SK-N-MC (cell line): ENCODE results near the gene CNTN6.

Experiments used
- DNase-seq: peaks from one replicate; pipeline ENCODE4 v3.0.0-alpha.2; 2011; ENCODE audit warnings: low read depth, low spot score
- H3K27ac ChIP-seq: fragments of 200-600 bp; sonication (generic); 2 replicates; pipeline ENCODE4 v1.5.1; 2016; ENCODE audit warnings: mixed run types
- H3K36me3 ChIP-seq: fragments of 200-600 bp; sonication (generic); 2 replicates; pipeline ENCODE4 v1.6.1; 2017; ENCODE audit warnings: antibody characterized with exemption, low read length, mixed read lengths; ENCODE audit not compliant: insufficient read depth
- H3K4me3 ChIP-seq: fragments of 200-600 bp; sonication (generic); 2 replicates; pipeline ENCODE4 v1.5.1; 2016
- H3K9ac ChIP-seq: fragments of 200-600 bp; sonication (generic); 2 replicates; pipeline ENCODE4 v1.8.0; 2017; ENCODE audit warnings: mixed run types, mixed read lengths; ENCODE audit not compliant: insufficient read length
- H3K9me3 ChIP-seq: fragments of 200-600 bp; sonication (generic); 2 replicates; pipeline ENCODE4 v1.6.1; 2017; ENCODE audit warnings: low read depth, mild to moderate bottlenecking, antibody characterized with exemption, low read length, moderate library complexity, mixed read lengths
- EZH2 ChIP-seq: fragments of 200-600 bp; sonication (generic); IDR thresholded peaks from one replicate; pipeline ENCODE4 v1.6.1; 2017; ENCODE audit warnings: antibody characterized with exemption
- FOXP2 ChIP-seq: optimal IDR thresholded peaks from 2 replicates; pipeline ENCODE3; 2011; ENCODE audit warnings: mild to moderate bottlenecking, moderate library complexity; ENCODE audit not compliant: insufficient read depth; ENCODE audit errors: extremely low read length, control extremely low read depth
- POLR2AphosphoS5 ChIP-seq: IDR thresholded peaks from 2 replicates; pipeline ENCODE4 v1.6.1; 2012; ENCODE audit warnings: mild to moderate bottlenecking, low read depth, low read length, borderline replicate concordance

Gene CNTN6

DNA sequence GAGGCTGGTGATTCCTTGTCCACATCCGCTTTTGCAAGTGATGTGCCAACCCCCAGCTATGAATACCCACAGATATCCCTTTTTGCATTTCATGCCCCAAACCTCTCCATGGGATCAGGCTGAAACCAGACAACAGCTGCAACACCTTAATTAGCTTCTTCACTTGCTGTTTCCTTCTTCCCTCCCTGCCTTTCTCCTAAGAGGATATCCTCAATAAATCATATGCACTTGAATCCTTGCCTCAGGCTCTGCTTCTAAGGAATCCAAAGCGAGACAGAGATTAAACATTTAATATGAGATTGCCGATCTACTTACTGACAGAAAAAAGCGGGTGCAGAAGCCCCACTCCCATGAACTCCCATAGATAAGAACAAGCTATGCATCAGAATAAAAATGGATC lies 138.1 kb downstream of the CNTN6 start:
- no peak for DNase-seq
- TF ChIP-seq FOXP2 (no peak), EZH2 (no peak), POLR2AphosphoS5 (no peak)
- Histone ChIP-seq H3K36me3 (no peaks in the 10 kb centered on the region), H3K27ac (no peak overlapping the region), H3K9me3 (no peaks in the 10 kb centered on the region), H3K4me3 (no peak overlapping the region), H3K9ac (no peak overlapping the region)

- no peak for TF ChIP-seq EZH2
- TF ChIP-seq POLR2AphosphoS5, result no peak
- no peak for TF ChIP-seq FOXP2
- Histone ChIP-seq H3K4me3 (no peak overlapping the region), H3K9ac (no peak overlapping the region), H3K27ac (no peak overlapping the region), H3K36me3 (no peaks in the 10 kb centered on the region), H3K9me3 (no peaks in the 10 kb centered on the region)
- no peak for DNase-seq
Observed at GRCh38 chr3:1232276-1232675, 139.5 kb downstream of the CNTN6 start.

GRCh38 chr3:1235526-1236120 lies 142.8 kb downstream of the CNTN6 start:
- no peak overlapping the region for H3K4me3 ChIP-seq
- no peak for TF ChIP-seq FOXP2
- TF ChIP-seq EZH2, result no peak
- TF ChIP-seq POLR2AphosphoS5, result no peak
- no peak overlapping the region for H3K9ac ChIP-seq
- DNase-seq, result no peak
- H3K36me3 ChIP-seq, result no peaks in the 10 kb centered on the region
- H3K9me3 ChIP-seq, result no peaks in the 10 kb centered on the region
- H3K27ac ChIP-seq, result no peak overlapping the region

DNA sequence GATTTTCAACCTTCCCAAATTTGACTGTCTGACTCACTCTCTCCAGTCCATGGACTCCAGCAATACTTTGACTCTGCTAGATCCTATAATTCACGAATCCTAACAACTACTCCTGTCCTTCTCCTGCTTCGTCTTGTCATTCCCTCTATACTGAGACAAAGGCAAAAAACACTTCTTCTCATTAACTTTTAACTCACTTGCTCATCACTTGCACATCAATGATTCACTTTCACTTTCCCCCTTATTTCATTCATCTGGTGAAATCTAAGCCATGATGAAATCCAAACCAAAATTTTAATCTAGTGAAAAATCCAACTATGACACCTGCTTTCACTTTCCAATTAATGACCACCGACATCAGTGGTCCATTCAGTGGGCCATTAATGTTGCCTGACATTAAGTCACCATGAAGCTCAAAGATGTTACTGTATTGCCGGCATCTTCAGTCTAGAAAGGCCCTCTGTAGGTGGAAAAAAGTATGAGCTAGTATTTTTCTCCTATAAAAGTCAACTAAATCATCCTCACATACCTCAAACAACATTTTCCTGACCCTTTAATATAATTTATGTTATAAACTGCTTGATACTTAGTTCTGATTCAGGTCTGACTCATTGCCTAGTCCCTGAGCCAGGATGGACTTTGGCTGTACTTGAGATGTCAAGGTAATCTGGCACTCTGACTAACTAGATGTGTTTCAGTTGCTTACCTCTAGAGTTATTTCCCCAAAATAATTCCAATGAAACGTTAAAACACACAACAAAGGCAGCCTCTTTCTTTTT lies 158.6 kb downstream of the CNTN6 start:
- Histone ChIP-seq H3K4me3 (no peak overlapping the region), H3K27ac (no peak overlapping the region), H3K9me3 (no peaks in the 10 kb centered on the region), H3K9ac (no peak overlapping the region), H3K36me3 (no peaks in the 10 kb centered on the region)
- no peak for DNase-seq
- TF ChIP-seq POLR2AphosphoS5 (no peak), EZH2 (no peak), FOXP2 (no peak)

GRCh38 chr3:1252061-1252430 lies 159.2 kb downstream of the CNTN6 start:
- TF ChIP-seq EZH2, result no peak
- no peak for TF ChIP-seq POLR2AphosphoS5
- TF ChIP-seq FOXP2, result no peak
- H3K9ac ChIP-seq, result no peak overlapping the region
- H3K36me3 ChIP-seq, result no peaks in the 10 kb centered on the region
- H3K27ac ChIP-seq, result no peak overlapping the region
- no peaks in the 10 kb centered on the region for H3K9me3 ChIP-seq
- no peak for DNase-seq
- H3K4me3 ChIP-seq, result no peak overlapping the region

- Histone ChIP-seq H3K36me3 (no peaks in the 10 kb centered on the region), H3K9me3 (no peaks in the 10 kb centered on the region), H3K9ac (no peak overlapping the region), H3K4me3 (no peak overlapping the region), H3K27ac (no peak overlapping the region)
- TF ChIP-seq EZH2 (no peak), FOXP2 (no peak), POLR2AphosphoS5 (no peak)
- DNase-seq, result no peak
Observed at GRCh38 chr3:1262246-1262645, 169.4 kb downstream of the CNTN6 start.

GRCh38 chr3:1263121-1263520 lies 170.3 kb downstream of the CNTN6 start:
- H3K9ac ChIP-seq, result no peak overlapping the region
- H3K9me3 ChIP-seq, result no peaks in the 10 kb centered on the region
- no peak for DNase-seq
- no peak overlapping the region for H3K27ac ChIP-seq
- TF ChIP-seq EZH2, result no peak
- no peaks in the 10 kb centered on the region for H3K36me3 ChIP-seq
- no peak overlapping the region for H3K4me3 ChIP-seq

DNA sequence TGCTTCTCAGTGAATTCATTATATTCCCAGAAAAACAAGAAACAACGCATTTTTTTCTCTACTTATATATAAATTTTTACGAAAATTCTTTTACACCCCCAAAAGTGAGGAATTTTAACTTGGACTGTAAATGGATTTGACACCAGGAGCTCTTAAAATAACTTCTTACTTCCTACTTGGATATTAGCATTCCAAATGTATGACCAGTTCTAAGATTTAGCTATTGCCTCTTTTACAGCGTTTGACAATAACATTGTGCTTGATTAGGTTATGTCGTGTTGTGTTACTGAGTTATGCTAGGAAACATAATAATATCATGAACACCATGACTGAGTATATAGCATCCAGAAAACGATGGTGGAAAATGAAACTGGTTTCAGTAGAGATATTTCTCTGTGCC lies 177.0 kb downstream of the CNTN6 start:
- no peaks in the 10 kb centered on the region for H3K9me3 ChIP-seq
- H3K4me3 ChIP-seq, result no peak overlapping the region
- TF ChIP-seq FOXP2, result no peak
- no peak for TF ChIP-seq EZH2
- TF ChIP-seq POLR2AphosphoS5, result no peak
- H3K9ac ChIP-seq, result no peak overlapping the region
- DNase-seq, result no peak
- no peak overlapping the region for H3K27ac ChIP-seq
- H3K36me3 ChIP-seq, result no peaks in the 10 kb centered on the region
